HepG2 (cell line): Measurements from ENCODE around the gene ANK3. TPM values are rescaled to one million over a fixed set of nuclear protein-coding genes. Genes with fewer than 3 reads are reported as not detected.

ENCODE experiments used
- ATAC-seq: fragments of 200-7000 bp; cut with Tn5 transposase; 3 replicates; pipeline ENCODE4 v1.9.1; 2020; ENCODE audit warnings: mild to moderate bottlenecking, moderate library complexity
- BruUV-seq: library from RNA; stranded (reverse); fragments of 400-500 nt; replicated peaks from 2 replicates; lab custom pipeline; 2021; lab: Mats Ljungman, UMichigan
- CTCF ChIA-PET: fragments of 300-600 bp; formaldehyde crosslinking; extraction: SDS; loops from one replicate; lab custom pipeline; 2021; ENCODE audit warnings: low total read pairs, inconsistent platforms, low intra/inter-chr PET ratio; lab: Yijun Ruan, JAX
- POLR2A ChIA-PET: fragments of 350-600 bp; sonication (Branson Sonifier 250); formaldehyde crosslinking; loops from one replicate; lab custom pipeline; 2020; ENCODE audit warnings: antibody characterized with exemption, inconsistent platforms; lab: Yijun Ruan, JAX
- DNase-seq: peaks from one replicate; pipeline ENCODE4 v3.0.0-alpha.2; 2015; ENCODE audit warnings: low spot score
- FAIRE-seq: peaks from 3 replicates; lab custom pipeline; 2011; peaks lifted over from hg19 to GRCh38; lab: Jason Lieb, UNC
- H2AFZ ChIP-seq: one replicate; pipeline ENCODE4 v1.6.1; 2011; ENCODE audit warnings: low read length, inconsistent platforms
- H3K27ac ChIP-seq: fragments of 300-600 bp; 3 replicates; pipeline ENCODE4 v1.8.0; 2011; ENCODE audit warnings: mixed run types, mild to moderate bottlenecking, mixed read lengths, low read length, inconsistent platforms; ENCODE audit not compliant: insufficient read depth; ENCODE audit errors: extremely low read length
- H3K27me3 ChIP-seq, 2 experiments: fragments of 200-600 bp in 1 of 2; 2 replicates in 1 of 2; 3 replicates in 1 of 2; pipeline versions ENCODE4 v1.6.0 to v1.8.0; 2011; ENCODE audit warnings: low read length in 2 of 2, mild to moderate bottlenecking in 2 of 2, moderate library complexity in 2 of 2, inconsistent platforms in 1 of 2; ENCODE audit not compliant: insufficient read depth in 2 of 2, control insufficient read depth in 1 of 2
- H3K36me3 ChIP-seq, 2 experiments: fragments of 200-600 bp in 1 of 2; replicated peaks in 1 of 2; 2 replicates in 1 of 2; 3 replicates in 1 of 2; pipeline versions ENCODE4 v1.5.1 to v1.8.0; 2011; ENCODE audit warnings: low read length in 2 of 2, inconsistent platforms in 1 of 2; ENCODE audit not compliant: insufficient read depth in 2 of 2, control insufficient read depth in 1 of 2
- H3K4me1 ChIP-seq: 2 replicates; pipeline ENCODE4 v1.5.1; 2012; ENCODE audit warnings: low read length, inconsistent platforms; ENCODE audit not compliant: insufficient read depth
- H3K4me2 ChIP-seq: 2 replicates; pipeline ENCODE4 v1.6.0; 2011; ENCODE audit warnings: low read depth, low read length, inconsistent platforms
- H3K4me3 ChIP-seq, 3 experiments: fragments of 200-600 bp in 1 of 3; sonication (generic), shearing (Covaris generic) in 1 of 3; replicated peaks in 1 of 3; 2 replicates each; pipeline ENCODE4 v1.5.1; 2011 to 2016; ENCODE audit warnings: low read length in 3 of 3, inconsistent platforms in 2 of 3, low read depth in 2 of 3, mild to moderate bottlenecking in 2 of 3, control low read depth in 1 of 3, mixed read lengths in 1 of 3; ENCODE audit not compliant: insufficient read depth in 1 of 3
- H3K79me2 ChIP-seq: one replicate; pipeline ENCODE4 v1.6.1; 2011; ENCODE audit warnings: low read length, inconsistent platforms; ENCODE audit not compliant: insufficient read depth
- H3K9ac ChIP-seq: 2 replicates; pipeline ENCODE4 v1.6.0; 2011; ENCODE audit warnings: mild to moderate bottlenecking, low read depth, low read length, inconsistent platforms; ENCODE audit not compliant: insufficient read depth
- H3K9me3 ChIP-seq: 2 replicates; pipeline ENCODE4 v1.5.1; 2012; ENCODE audit warnings: mild to moderate bottlenecking, low read length
- H4K20me1 ChIP-seq: 2 replicates; pipeline ENCODE4 v1.6.0; 2011; ENCODE audit warnings: inconsistent platforms, mild to moderate bottlenecking, low read length, moderate library complexity; ENCODE audit not compliant: insufficient read depth
- ADNP ChIP-seq: sonication (generic); formaldehyde crosslinking; IDR thresholded peaks from 2 replicates; pipeline ENCODE4 v1.4.0; 2020; ENCODE audit warnings: missing genetic modification reagents
- CBX2 ChIP-seq, 2 experiments: fragments of 200-600 bp in 1 of 2; sonication (generic); formaldehyde crosslinking in 1 of 2; IDR thresholded peaks; 2 replicates each; pipeline versions ENCODE4 v1.7.0 to v1.8.1; 2018 to 2022; ENCODE audit warnings: low read depth in 2 of 2, low read length in 1 of 2, mild to moderate bottlenecking in 1 of 2, missing genetic modification reagents in 1 of 2
- DRAP1 ChIP-seq: IDR thresholded peaks from 2 replicates; pipeline ENCODE4 v1.6.1; 2016; ENCODE audit warnings: missing genetic modification reagents, missing compliant biosample characterization
- MIER2 ChIP-seq: IDR thresholded peaks from 2 replicates; pipeline ENCODE4 v1.6.1; 2016; ENCODE audit warnings: missing biosample characterization, missing genetic modification reagents
- MXD4 ChIP-seq: IDR thresholded peaks from 2 replicates; pipeline ENCODE4 v1.6.1; 2016; ENCODE audit warnings: mild to moderate bottlenecking, missing biosample characterization, missing genetic modification reagents
- MYNN ChIP-seq: sonication (generic); formaldehyde crosslinking; IDR thresholded peaks from 2 replicates; pipeline ENCODE4 v1.4.0; 2020; ENCODE audit warnings: mild to moderate bottlenecking, low read depth, missing genetic modification reagents
- REXO4 ChIP-seq: sonication (generic); formaldehyde crosslinking; IDR thresholded peaks from 2 replicates; pipeline ENCODE4 v1.8.0; 2022; ENCODE audit warnings: missing genetic modification reagents, mild to moderate bottlenecking, borderline replicate concordance
- SRSF9 ChIP-seq: fragments of 200-400 bp; formaldehyde crosslinking; IDR thresholded peaks from 2 replicates; pipeline ENCODE4 v1.6.1; 2018; ENCODE audit warnings: borderline replicate concordance, mild to moderate bottlenecking, low read depth, low read length; ENCODE audit not compliant: insufficient read depth, poor library complexity, severe bottlenecking
- TARDBP ChIP-seq: sonication (generic); formaldehyde crosslinking; IDR thresholded peaks from 2 replicates; pipeline ENCODE4 v1.8.0; 2022; ENCODE audit warnings: mild to moderate bottlenecking, missing genetic modification reagents
- THYN1 ChIP-seq: sonication (generic); formaldehyde crosslinking; IDR thresholded peaks from 2 replicates; pipeline ENCODE4 v1.8.1; 2023; ENCODE audit warnings: low read depth, mild to moderate bottlenecking, moderate library complexity, missing genetic modification reagents, borderline replicate concordance
- ZNF160 ChIP-seq: sonication (generic); formaldehyde crosslinking; IDR thresholded peaks from 2 replicates; pipeline ENCODE4 v1.8.0; 2022; ENCODE audit warnings: mild to moderate bottlenecking, inconsistent platforms, missing genetic modification reagents
- ZNF253 ChIP-seq: sonication (generic); formaldehyde crosslinking; IDR thresholded peaks from 2 replicates; pipeline ENCODE4 v1.8.0; 2022; ENCODE audit warnings: mild to moderate bottlenecking, missing genetic modification reagents, borderline replicate concordance
- ZNF468 ChIP-seq: sonication (generic); formaldehyde crosslinking; IDR thresholded peaks from 2 replicates; pipeline ENCODE4 v1.8.0; 2022; ENCODE audit warnings: mild to moderate bottlenecking, moderate library complexity, missing genetic modification reagents
- ZNF501 ChIP-seq: sonication (generic); formaldehyde crosslinking; IDR thresholded peaks from 2 replicates; pipeline ENCODE4 v1.5.1; 2020; ENCODE audit warnings: mild to moderate bottlenecking, moderate library complexity, missing genetic modification reagents
- ZNF674 ChIP-seq: sonication (generic); formaldehyde crosslinking; IDR thresholded peaks from 2 replicates; pipeline ENCODE4 v1.5.0; 2020; ENCODE audit warnings: low read depth, mild to moderate bottlenecking, missing genetic modification reagents
- WGBS: methylation state at CpG from one replicate; pipeline ENCODE4 v1.1.6; 2017; ENCODE audit warnings: low lambda C conversion rate; 5-methylcytosine and 5-hydroxymethylcytosine counted together
- in situ Hi-C: cut with HindIII; loops from 2 replicates; pipeline ENCODE4 v1.10.0; 2017; ENCODE audit warnings: low pct_unique_long_range_greater_than_20kb; ENCODE audit not compliant: extremely low pct_ligation_motif_present
- intact Hi-C: fragments of 100-400 bp; cut with micrococcal nuclease; formaldehyde crosslinking; loops from one replicate; pipeline ENCODE4 v1.10.0; 2022; ENCODE audit not compliant: unreplicated experiment
- polyA plus RNA-seq, 8 experiments: library from polyadenylated mRNA; depleted of rRNA in 3 of 8; stranded (reverse) in 7 of 8; unstranded in 1 of 8; fragments of >200 nt; fragmentation: Illumina TruSeq in 4 of 8; extraction: Trizol in 4 of 8; gene quantifications; 2 replicates each; pipeline versions ENCODE4 v1.2.1 to v1.2.3, GENCODE V29; 2011 to 2016; ENCODE audit warnings: low read depth in 4 of 8, missing spikeins in 1 of 8, mixed read lengths in 1 of 8; ENCODE audit not compliant: insufficient read depth in 1 of 8
- total RNA-seq, 5 experiments: library from RNA; depleted of rRNA; stranded (reverse); fragments of >200 nt; fragmentation: Illumina TruSeq; extraction: Trizol; gene quantifications; 2 replicates each; pipeline ENCODE4 v1.2.3, GENCODE V29; 2016; ENCODE audit warnings: low read depth in 1 of 5

The ANK3 gene
- total and polyA plus RNA-seq, 2 of the 13 experiments (the other 11 are each of a cell fraction or from before 2014, with no cell fraction given) = not detected

DNA sequence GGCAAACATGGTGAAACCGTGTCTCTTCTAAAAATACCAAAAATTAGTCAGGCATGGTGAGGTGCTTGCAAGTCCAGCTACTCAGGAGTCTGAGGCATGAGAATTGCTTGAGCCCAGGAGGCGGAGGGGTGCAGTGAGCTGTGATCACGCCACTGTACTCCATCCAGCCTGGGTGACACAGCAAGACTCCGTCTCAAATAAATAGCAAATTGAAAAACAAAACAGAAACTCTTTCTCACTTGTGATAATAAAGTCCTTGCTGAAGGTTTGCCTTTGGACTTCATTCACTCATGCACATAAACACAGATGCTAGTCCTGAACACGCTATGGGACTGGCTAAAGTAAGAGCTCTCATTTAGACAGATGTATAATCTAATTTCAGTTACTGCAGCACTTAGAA, 37.6 kb downstream of the ANK3 start:
- no peak overlapping the region for H3K4me3 ChIP-seq
- 50% methylated on average over 5 of the region's 5 CpGs for WGBS
- no peaks in the 10 kb centered on the region for H3K36me3 ChIP-seq
- BruUV-seq = no TSS peak
- no peaks in the 10 kb centered on the region for H3K27me3 ChIP-seq
- CTCF ChIA-PET = no interaction called here
- no peaks in the 10 kb centered on the region for H3K9me3 ChIP-seq
- in situ Hi-C loops = no loop called here
- ATAC-seq (no peak), DNase-seq (no peak), FAIRE-seq (no peak)
- H3K4me1 ChIP-seq = peaks cover 8% of the 10 kb centered on the region; the same call in 1 of the 2 replicates
- H3K27ac ChIP-seq = no peak overlapping the region
- H3K9ac ChIP-seq = no peak overlapping the region
- TF ChIP-seq CBX2 (IDR thresholded peaks at IDR 0.05; ENCODE audit: low read depth, low read length) (no peak), CBX2 (CRISPR knock-in tag; IDR thresholded peaks at IDR 0.05; ENCODE audit: low read depth) (no peak), SRSF9 (no peak), MXD4 (no peak), TARDBP (CRISPR knock-in tag) (no peak), MYNN (no peak), ZNF501 (CRISPR knock-in tag) (no peak), ADNP (no peak), REXO4 (CRISPR knock-in tag) (no peak), DRAP1 (CRISPR knock-in tag) (no peak), ZNF253 (CRISPR knock-in tag) (no peak), THYN1 (CRISPR knock-in tag) (no peak), ZNF674 (no peak), ZNF468 (CRISPR knock-in tag) (no peak), MIER2 (no peak), ZNF160 (CRISPR knock-in tag) (no peak)
- POLR2A ChIA-PET = no interaction called here
- no peak overlapping the region for H3K4me2 ChIP-seq
- intact Hi-C loops = no loop called here
- no peaks in the 10 kb centered on the region for H4K20me1 ChIP-seq
- H3K79me2 ChIP-seq = no peaks in the 10 kb centered on the region
- H2AFZ ChIP-seq = no peak overlapping the region
